GM21717 (cell line): Measurements from ENCODE around the gene RSPH9.
A peak's percentile ranks its signal among the peaks of the same experiment; 100 is the strongest.
"Not testable (repeated sequence)": the region's sequence is repeated elsewhere in the genome, so short reads cannot be mapped to it uniquely, and the experiment has no call there.

Experiments
- ATAC-seq: cut with Tn5 transposase; IDR thresholded peaks from one replicate; pipeline ENCODE4 v1.9.1; 2021; ENCODE audit warnings: mild to moderate bottlenecking, moderate library complexity; ENCODE audit not compliant: unreplicated experiment

The RSPH9 gene

DNA sequence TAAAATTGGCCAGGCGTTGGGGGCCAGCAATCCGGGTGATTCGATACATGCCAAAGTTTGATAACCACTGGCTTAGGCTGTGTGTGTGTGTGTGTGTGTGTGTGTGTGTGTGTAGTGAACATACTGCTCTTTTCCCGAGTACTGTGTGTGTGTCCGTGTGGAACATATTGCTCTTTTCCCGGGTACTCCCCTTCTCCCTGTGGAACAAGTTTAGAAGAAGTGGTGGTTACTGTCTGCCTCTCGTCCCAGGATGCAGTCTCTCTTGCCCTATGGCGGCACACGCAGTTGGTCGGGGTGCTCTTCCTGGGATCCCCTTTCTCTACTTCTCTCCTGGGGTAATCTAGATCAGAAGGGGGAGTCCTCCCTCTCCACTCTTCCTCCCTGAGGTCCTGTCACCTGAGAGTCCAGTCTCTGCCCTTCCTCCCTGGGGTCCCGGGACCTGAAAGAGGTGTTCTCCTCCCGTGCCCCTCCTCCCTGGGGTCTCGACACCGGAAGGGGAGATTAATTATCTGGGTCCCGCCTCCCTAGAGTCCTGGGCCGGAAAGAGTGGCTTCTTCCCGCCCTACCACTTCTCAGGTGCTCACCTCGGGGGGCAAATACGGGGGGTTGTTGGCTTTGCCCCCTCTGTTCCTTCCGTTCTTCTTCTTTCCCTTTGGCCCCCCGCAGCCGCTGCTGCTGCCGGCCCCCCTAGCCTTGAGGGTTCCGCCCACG, 16.3 kb upstream of the RSPH9 start:
- no peak for ATAC-seq

DNA sequence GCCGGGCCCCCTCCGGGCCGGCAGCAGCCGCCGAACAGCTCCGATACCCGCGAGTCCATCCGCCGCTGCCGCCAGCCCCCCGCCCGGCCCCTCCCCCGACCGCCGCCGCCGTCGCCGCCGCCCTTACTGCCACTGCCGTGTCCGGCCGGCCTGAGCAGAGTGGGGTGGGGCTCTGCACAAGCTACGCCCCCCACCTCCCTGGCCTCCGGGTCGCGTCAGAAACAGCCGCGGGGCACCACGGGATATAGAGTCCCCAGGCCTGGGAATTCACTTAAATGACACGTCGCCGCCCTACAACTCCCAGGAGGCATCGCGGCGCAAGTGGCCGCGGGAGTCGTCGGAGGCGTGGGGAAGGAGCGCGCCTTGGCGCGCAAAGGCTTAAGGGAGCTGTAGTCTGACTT, 15.7 kb upstream of the RSPH9 start, which contains the start of gene GTPBP2:
Gene GTPBP2 (minus strand): TSS at position 161 of the 401 bp plus-strand sequence. CDS start 102 bp downstream, at position 59.
- ATAC-seq, result peak; percentile 76

GRCh38 chr6:43629505-43630300, 15.1 kb upstream of the RSPH9 start:
- peak; percentile 71 for ATAC-seq

DNA sequence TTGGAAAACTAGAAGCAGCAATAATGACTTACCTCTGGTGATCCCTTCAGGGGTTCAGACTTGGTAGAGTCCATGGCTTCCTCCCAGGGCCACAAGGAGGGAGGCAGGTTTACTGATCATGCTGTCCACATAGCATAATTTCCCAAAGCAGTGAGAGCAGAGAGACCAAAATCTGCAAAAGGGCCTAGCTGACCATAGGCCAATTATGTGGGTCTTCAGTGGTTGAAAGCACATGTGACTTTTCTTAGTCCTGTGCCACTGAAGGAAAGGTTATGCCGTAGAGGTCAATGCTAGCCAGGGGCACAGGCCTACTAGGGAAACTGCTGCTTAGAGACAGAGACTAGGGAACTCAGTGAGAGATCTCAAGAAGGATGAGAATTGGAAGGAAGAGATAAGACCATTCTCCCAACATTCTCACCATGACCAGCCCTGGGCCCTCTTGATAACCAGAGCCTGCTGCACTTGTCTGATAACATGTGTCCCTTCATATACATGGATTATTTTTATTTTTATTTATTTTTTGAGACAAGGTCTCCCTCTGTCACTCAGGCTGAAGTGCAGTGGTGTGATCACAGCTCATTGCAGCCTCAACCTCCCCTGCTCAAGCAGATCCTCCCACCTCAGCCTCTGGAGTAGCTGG, 13.7 kb upstream of the RSPH9 start:
- no peak for ATAC-seq

- ATAC-seq, result not testable (repeated sequence)
Observed at GRCh38 chr6:43633002-43633401, 11.8 kb upstream of the RSPH9 start.

GRCh38 chr6:43634702-43635303, 10.0 kb upstream of the RSPH9 start:
- ATAC-seq, result no peak

DNA sequence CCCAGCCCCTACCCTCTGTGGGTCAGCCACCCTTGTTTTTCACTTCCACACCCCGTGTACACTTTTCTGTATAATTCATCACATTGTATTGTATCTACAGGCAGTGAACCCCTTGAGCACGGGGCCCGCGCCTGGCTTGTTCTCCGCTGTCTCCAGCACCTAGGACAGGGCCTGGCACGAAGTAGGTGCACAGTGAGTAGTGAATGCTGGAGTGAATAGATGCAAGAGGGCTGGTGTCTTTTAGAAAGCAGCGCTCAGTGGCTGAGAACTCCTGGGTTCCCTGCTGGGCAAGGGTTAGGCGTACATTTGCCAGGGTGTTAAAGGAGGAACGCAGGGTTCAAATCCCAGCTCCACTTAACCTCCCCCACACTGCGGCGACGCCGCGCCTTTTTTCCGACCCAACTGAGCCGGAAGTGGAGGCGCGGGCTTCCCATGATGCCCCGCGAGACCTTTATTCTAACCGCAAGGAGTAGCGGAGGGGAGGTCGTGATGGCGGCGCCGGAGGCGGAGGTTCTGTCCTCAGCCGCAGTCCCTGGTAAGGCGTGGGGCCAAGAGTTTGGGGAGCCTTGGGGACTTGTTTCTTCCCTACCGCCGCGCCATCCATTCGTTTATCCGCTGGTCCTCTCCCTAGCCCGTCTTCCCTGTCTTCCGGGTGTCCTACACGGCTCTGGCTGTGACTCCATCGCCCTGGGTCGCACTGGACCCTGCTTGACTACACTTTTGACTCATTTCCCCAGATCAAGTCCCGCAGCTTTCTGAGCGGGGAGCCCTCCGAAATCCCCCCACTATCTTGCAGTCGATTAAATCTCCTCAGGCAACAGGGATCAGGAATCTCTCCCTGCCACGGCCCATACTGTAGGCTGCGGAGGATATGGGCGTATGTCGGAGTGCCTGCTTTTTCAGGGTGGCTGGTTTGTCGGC, 9.2 kb upstream of the RSPH9 start, which contains the start of gene MAD2L1BP:
Gene MAD2L1BP (plus strand): TSS at position 454 of the 921 bp plus-strand sequence. CDS start 36 bp downstream, at position 490.
- ATAC-seq, result peak; percentile 61

DNA sequence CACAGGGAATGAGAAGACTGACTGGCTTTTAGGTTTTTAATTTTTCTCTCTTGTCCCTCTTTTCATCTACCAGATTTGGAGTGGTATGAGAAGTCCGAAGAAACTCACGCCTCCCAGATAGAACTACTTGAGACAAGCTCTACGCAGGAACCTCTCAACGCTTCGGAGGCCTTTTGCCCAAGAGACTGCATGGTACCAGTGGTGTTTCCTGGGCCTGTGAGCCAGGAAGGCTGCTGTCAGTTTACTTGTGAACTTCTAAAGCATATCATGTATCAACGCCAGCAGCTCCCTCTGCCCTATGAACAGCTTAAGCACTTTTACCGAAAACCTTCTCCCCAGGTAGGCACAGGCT, 8.6 kb upstream of the RSPH9 start:
- no peak for ATAC-seq

DNA sequence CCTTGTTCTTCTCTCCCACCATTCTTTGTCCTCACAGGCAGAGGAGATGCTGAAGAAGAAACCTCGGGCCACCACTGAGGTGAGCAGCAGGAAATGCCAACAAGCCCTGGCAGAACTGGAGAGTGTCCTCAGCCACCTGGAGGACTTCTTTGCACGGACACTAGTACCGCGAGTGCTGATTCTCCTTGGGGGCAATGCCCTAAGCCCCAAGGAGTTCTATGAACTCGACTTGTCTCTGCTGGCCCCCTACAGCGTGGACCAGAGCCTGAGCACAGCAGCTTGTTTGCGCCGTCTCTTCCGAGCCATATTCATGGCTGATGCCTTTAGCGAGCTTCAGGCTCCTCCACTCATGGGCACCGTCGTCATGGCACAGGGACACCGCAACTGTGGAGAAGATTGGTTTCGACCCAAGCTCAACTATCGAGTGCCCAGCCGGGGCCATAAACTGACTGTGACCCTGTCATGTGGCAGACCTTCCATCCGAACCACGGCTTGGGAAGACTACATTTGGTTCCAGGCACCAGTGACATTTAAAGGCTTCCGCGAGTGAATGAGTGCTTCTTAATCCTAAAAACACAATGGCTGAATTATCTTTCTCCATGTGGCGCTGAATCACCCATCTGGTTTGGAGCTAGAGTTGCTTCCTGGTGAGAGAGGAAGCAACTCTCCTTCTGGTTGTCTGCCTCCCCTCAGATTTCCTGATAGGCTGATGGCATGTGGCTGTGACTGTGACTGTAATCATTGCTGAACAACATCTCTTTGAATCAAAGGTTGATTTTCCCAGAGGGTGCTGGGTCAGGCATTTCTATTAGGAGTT, 4.6 kb upstream of the RSPH9 start:
- no peak for ATAC-seq

DNA sequence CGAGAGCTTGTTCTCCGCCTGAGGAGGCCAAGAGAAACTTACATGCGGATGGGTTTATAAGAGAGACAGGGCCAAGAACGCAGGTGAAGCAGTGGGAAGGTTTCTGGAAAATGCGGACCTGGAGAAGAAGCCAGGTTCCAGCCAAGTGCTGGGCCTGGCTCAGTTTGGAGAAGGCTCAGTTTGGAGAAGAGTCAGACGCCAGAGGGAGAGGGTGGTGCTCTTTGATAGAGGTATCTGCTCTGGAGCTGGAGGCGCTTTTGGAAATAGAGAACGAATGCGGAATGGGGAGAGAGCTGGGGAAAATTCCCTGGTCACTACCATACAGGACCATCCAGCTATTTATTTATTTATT, 753 bp downstream of the RSPH9 start:
- no peak for ATAC-seq

GRCh38 chr6:43647613-43648012, 2.8 kb downstream of the RSPH9 start:
- no peak for ATAC-seq

DNA sequence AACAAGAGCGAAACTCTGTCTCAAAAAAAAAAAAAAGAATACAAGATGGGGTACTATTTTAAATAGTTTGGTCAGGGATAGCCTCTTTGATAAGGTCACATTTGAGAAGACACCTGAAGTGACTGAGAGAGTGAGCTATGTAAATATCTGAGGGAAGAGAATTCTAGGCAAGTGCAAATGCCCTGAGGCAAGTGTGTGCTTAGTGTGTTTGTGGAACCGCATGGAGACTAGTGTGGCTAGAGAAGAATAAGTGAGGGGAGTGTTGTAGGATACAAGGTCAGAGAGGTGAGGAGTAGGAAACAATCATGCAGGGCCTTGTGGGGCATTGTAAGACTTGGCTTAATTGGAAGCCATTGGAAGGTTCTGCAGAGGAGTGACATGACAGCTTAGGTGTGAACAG, 3.4 kb downstream of the RSPH9 start:
- ATAC-seq, result no peak

DNA sequence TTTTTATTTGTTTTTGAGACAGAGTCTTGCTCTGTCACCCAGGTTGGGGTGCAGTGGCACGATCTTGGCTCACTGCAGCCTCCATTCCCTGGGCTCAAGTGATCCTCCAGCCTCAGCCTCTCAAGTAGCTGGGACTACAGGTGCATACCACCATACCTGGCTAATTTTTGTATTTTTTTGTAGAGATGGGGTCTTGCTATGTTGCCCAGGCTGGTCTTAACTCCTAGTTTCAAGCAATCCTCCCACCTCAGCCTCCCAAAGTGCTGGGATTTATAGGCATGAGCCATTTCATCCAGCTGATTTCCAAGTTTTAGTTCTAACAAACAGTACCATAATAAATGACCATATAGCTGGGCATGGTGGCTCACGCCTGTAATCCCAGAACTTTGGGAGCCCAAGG, 8.0 kb downstream of the RSPH9 start:
- ATAC-seq, result not testable (repeated sequence)

- ATAC-seq, result no peak
Observed at GRCh38 chr6:43657221-43657802, 12.5 kb downstream of the RSPH9 start.

DNA sequence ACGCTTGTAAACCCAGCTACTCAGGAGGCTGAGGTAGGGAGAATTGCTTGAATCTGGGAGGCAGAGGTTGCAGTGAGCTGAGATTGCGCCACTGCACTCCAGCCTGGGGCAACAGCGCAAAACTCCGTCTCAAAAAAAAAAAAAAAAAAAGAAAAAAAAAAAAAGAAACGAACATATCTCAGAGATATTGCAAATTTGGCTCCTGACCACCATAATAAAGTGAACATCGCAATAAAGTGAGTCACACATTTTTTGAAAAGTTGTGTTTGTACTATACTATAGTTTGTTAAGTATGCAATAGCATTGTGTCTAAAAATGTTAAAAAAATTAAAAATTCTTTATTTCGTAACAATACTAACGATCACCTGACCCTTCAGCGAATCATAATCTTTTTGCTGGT, 13.3 kb downstream of the RSPH9 start:
- no peak for ATAC-seq

- ATAC-seq, result not testable (repeated sequence)
Observed at GRCh38 chr6:43662948-43663347, 18.1 kb downstream of the RSPH9 start.

DNA sequence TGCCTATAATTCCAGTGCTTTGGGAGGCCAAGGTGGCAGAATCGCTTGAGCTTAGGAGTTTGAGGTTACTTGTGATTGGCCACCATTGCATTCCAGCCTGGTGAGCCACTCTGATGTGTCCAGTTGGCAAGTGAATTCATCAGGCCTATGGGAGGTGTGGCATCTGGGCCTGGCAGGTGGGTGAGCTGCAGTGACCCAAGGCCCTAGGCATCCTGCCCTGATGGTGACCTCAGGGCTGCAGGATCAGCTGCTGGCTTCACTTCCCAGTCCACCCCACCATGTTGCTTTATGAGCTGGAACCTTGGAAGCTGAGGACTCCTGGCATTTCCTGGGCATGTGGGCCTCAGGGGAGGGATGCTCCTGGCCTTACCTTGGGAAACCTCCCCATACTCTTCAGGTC, 20.5 kb downstream of the RSPH9 start:
- no peak for ATAC-seq

DNA sequence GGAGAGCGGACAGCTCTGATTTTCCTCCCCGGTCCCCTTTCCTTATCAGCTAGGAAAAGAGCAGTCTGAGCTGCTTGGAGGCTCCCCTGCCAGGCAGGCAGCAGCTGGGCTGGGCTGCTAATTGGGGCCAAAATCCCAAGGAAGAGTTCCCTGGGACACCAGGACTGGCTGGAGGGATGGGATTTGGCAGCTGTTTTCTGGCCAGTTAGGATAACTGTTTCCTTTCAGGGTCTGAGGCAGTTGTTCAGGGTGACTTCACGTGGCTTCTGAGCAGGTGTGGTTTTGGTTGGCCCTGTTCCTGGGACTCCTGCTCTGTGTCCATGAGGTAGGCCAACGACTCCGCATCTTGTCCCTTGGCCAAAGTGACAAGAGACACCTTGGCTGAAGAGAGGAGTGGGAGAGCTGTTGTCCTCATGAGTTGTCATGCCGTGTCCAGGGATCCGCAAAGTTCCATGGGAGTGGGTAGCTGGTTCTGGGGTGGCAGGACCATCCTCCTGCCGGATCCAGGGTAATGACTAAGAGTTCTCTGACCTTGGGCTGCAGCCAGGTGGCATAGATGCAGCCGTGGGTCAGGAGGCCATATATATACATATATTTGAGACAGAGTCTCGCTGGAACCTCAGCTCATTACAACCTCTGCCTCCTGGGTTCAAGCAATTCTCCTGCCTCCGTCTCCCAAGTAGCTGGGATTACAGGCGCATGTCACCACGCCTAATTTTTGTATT, 21.5 kb downstream of the RSPH9 start:
- ATAC-seq, result no peak
